Parathyroid adenoma (tissue), 2 donors: ENCODE data around the gene WDR33.

Source experiments
- H2AFZ ChIP-seq: fragments of 300-600 bp; sonication (generic); one replicate; pipeline ENCODE4 v1.7.0; 2017; ENCODE audit warnings: antibody characterized with exemption, mild to moderate bottlenecking
- H3K27ac ChIP-seq: fragments of 300-600 bp; sonication (generic); one replicate; pipeline ENCODE4 v1.7.0; 2017
- H3K27me3 ChIP-seq: fragments of 300-600 bp; sonication (generic); one replicate; pipeline ENCODE4 v1.7.0; 2017; ENCODE audit warnings: low read length; ENCODE audit not compliant: control insufficient read depth, insufficient read depth
- H3K36me3 ChIP-seq: fragments of 300-600 bp; sonication (generic); one replicate; pipeline ENCODE4 v1.7.0; 2017; ENCODE audit warnings: low read length; ENCODE audit not compliant: control insufficient read depth, insufficient read depth
- H3K4me1 ChIP-seq: fragments of 300-600 bp; sonication (generic); one replicate; pipeline ENCODE4 v1.7.0; 2017; ENCODE audit warnings: control low read depth
- H3K4me2 ChIP-seq: fragments of 300-600 bp; sonication (generic); one replicate; pipeline ENCODE4 v1.7.0; 2017; ENCODE audit warnings: low read length
- H3K4me3 ChIP-seq: fragments of 300-600 bp; sonication (generic); one replicate; pipeline ENCODE4 v1.7.0; 2017; ENCODE audit warnings: low read depth, low read length
- H3K79me2 ChIP-seq: fragments of 300-600 bp; sonication (generic); one replicate; pipeline ENCODE4 v1.7.0; 2017; ENCODE audit warnings: control low read depth
- H3K9ac ChIP-seq: fragments of 300-600 bp; sonication (generic); one replicate; pipeline ENCODE4 v1.7.0; 2017; ENCODE audit warnings: mild to moderate bottlenecking
- H3K9me3 ChIP-seq: fragments of 300-600 bp; sonication (generic); one replicate; pipeline ENCODE4 v1.7.0; 2017; ENCODE audit warnings: low read length; ENCODE audit not compliant: control insufficient read depth
- CTCF ChIP-seq: fragments of 300-600 bp; sonication (generic); IDR thresholded peaks from one replicate; pipeline ENCODE4 v1.7.0; 2017; ENCODE audit warnings: antibody characterized with exemption, mild to moderate bottlenecking
- donor health status: primary hyperparathyroidism.

Gene WDR33

GRCh38 chr2:127768775-127769479 lies 42.0 kb downstream of the WDR33 start:
- H3K79me2 ChIP-seq, result peaks cover 26% of the 10 kb centered on the region
- H3K36me3 ChIP-seq, result no peaks in the 10 kb centered on the region
- H3K27me3 ChIP-seq, result no peaks in the 10 kb centered on the region
- no peak overlapping the region for H3K9ac ChIP-seq
- no peak overlapping the region for H3K27ac ChIP-seq
- H3K4me2 ChIP-seq, result no peak overlapping the region
- no peaks in the 10 kb centered on the region for H3K9me3 ChIP-seq
- no peak for TF ChIP-seq CTCF
- H3K4me3 ChIP-seq, result no peak overlapping the region
- no peaks in the 10 kb centered on the region for H3K4me1 ChIP-seq
- no peak overlapping the region for H2AFZ ChIP-seq

DNA sequence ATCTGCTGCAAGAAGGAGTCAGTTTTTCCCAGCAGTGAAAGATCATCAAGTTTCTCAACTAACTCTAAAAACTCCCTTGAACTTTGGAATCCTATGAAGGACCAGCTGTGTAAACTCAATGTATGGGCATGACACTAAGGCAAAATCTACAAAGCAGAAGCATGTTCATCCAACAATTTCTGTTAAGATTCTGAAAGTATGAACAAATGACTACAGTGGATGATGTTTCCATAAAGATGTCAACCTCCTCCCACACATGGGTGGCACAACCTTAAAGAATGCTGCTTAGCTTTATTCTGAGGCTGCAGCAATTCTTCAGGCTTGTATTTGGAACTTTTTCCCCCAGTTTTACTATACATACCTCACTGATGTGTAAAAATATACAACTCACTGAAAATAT lies 47.2 kb downstream of the WDR33 start:
- H3K9ac ChIP-seq, result no peak overlapping the region
- no peaks in the 10 kb centered on the region for H3K36me3 ChIP-seq
- no peak overlapping the region for H2AFZ ChIP-seq
- H3K9me3 ChIP-seq, result no peaks in the 10 kb centered on the region
- no peak overlapping the region for H3K4me2 ChIP-seq
- no peak overlapping the region for H3K27ac ChIP-seq
- H3K4me1 ChIP-seq, result peaks cover 10% of the 10 kb centered on the region
- H3K79me2 ChIP-seq, result no peaks in the 10 kb centered on the region
- no peak for TF ChIP-seq CTCF
- no peak overlapping the region for H3K4me3 ChIP-seq
- no peaks in the 10 kb centered on the region for H3K27me3 ChIP-seq

DNA sequence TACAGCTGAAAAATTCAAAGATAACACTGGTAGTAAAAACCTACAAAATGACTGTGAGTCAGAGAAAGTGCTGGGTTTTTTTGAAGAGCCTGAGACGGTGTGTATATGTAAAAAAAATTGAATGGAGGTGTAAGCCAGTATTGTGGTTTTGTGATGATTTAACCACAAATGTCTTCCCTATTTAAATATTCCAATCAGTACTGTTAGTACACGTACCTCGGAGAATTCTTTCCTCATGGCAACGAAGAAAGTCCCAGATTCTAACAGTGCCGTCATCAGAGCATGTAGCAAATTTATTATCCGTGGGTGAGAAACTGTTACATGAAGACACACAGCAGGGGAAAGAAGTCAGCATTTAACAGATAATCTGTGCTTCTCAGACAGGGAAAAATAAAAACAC lies 48.1 kb downstream of the WDR33 start:
- TF ChIP-seq CTCF, result no peak
- no peaks in the 10 kb centered on the region for H3K27me3 ChIP-seq
- H3K9ac ChIP-seq, result no peak overlapping the region
- no peak overlapping the region for H2AFZ ChIP-seq
- H3K79me2 ChIP-seq, result no peaks in the 10 kb centered on the region
- no peaks in the 10 kb centered on the region for H3K9me3 ChIP-seq
- no peak overlapping the region for H3K4me3 ChIP-seq
- H3K4me2 ChIP-seq, result no peak overlapping the region
- H3K27ac ChIP-seq, result no peak overlapping the region
- no peaks in the 10 kb centered on the region for H3K36me3 ChIP-seq
- peaks cover 10% of the 10 kb centered on the region for H3K4me1 ChIP-seq

- no peak overlapping the region for H3K4me2 ChIP-seq
- H2AFZ ChIP-seq, result no peak overlapping the region
- no peak overlapping the region for H3K27ac ChIP-seq
- no peaks in the 10 kb centered on the region for H3K79me2 ChIP-seq
- TF ChIP-seq CTCF, result no peak
- peaks cover 10% of the 10 kb centered on the region for H3K4me1 ChIP-seq
- H3K9ac ChIP-seq, result no peak overlapping the region
- no peaks in the 10 kb centered on the region for H3K36me3 ChIP-seq
- H3K9me3 ChIP-seq, result no peaks in the 10 kb centered on the region
- no peak overlapping the region for H3K4me3 ChIP-seq
- no peaks in the 10 kb centered on the region for H3K27me3 ChIP-seq
Observed at GRCh38 chr2:127762441-127762840, 48.5 kb downstream of the WDR33 start.

DNA sequence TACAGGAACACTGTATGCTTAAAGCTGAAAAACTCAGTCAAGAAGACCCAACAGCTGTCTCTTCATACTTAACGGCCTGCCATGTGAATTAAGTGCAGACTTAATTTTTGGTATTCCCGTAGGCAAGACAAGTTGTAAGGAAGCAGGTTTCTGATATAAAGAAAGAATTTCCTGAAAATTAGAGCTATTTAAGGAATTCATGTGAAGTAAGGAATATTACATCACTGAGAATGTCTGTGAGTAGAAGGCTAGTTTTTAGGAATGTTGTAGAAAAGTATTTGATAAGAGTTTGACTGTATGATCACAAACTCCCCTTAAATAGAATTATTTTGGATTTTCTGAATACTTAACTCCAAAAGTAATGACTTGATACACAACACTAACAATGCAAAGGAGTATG lies 51.0 kb downstream of the WDR33 start:
- H3K36me3 ChIP-seq, result no peaks in the 10 kb centered on the region
- peaks cover 10% of the 10 kb centered on the region for H3K4me1 ChIP-seq
- no peak overlapping the region for H3K9ac ChIP-seq
- H3K27me3 ChIP-seq, result no peaks in the 10 kb centered on the region
- no peaks in the 10 kb centered on the region for H3K9me3 ChIP-seq
- no peak for TF ChIP-seq CTCF
- H2AFZ ChIP-seq, result no peak overlapping the region
- no peak overlapping the region for H3K27ac ChIP-seq
- no peak overlapping the region for H3K4me2 ChIP-seq
- no peaks in the 10 kb centered on the region for H3K79me2 ChIP-seq
- H3K4me3 ChIP-seq, result no peak overlapping the region
